Measurements from ENCODE around the gene PNPLA2.

PNPLA2 gene

GRCh38 chr11:808427-809286 lies 10.1 kb upstream of the PNPLA2 start:
- DNase-seq, result no peak
- peak overlapping the region; percentile 81 for H3K4me3 ChIP-seq (ENCODE audit: low read depth, low read length)
- TF ChIP-seq, protein P1, sequence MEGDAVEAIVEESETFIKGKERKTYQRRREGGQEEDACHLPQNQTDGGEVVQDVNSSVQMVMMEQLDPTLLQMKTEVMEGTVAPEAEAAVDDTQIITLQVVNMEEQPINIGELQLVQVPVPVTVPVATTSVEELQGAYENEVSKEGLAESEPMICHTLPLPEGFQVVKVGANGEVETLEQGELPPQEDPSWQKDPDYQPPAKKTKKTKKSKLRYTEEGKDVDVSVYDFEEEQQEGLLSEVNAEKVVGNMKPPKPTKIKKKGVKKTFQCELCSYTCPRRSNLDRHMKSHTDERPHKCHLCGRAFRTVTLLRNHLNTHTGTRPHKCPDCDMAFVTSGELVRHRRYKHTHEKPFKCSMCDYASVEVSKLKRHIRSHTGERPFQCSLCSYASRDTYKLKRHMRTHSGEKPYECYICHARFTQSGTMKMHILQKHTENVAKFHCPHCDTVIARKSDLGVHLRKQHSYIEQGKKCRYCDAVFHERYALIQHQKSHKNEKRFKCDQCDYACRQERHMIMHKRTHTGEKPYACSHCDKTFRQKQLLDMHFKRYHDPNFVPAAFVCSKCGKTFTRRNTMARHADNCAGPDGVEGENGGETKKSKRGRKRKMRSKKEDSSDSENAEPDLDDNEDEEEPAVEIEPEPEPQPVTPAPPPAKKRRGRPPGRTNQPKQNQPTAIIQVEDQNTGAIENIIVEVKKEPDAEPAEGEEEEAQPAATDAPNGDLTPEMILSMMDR (IDR thresholded peaks at IDR 0.05; ENCODE audit: low read depth, low read length), result no peak
- no peaks in the 10 kb centered on the region for H3K9me3 ChIP-seq
- H3K4me1 ChIP-seq, result peaks cover 6% of the 10 kb centered on the region
- H3K27me3 ChIP-seq, result no peaks in the 10 kb centered on the region
- H3K36me3 ChIP-seq, result peaks cover 28% of the 10 kb centered on the region

DNA sequence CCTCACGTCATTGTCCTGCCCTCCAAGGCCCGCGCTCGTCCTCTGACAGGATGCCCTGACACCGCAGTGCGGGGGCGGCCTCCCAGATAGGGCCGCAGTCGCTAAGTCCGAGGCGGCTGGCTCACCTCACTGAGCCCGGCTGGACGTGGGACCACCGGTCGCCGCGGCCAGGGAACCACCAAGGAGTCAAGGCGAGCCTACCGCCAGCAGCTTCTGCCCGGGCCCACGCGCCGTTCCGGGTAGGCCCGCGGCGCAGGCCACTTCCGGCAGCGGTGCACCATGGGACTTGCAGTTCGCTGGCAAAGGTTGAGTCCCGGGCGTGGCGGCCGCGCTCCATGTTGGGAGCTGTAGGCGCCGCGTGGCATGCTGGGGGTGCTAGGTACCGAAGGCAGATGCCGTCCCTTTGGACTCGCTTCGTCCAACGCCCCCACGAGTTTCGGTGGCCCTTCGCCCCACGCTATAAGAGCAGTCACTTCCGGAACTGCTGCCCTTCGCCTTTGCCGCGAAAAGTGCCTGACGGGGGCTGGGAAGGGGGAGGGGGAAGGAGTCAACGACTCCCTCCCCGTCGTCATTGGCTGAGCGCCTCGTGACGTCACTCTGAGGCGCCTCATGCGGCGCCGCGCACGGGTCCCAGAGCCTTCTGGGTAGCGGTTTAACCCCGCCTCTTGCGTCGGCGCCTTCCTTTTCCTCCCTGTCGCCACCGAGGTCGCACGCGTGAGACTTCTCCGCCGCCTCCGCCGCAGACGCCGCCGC lies 9.3 kb upstream of the PNPLA2 start, which contains the start of gene RPLP2:
Gene RPLP2 (plus strand): TSS at position 681 of the 753 bp plus-strand sequence. CDS start 268 bp downstream, outside the sequence.
- DNase-seq, result peak; percentile 92
- Histone ChIP-seq H3K4me1 (peaks cover 5% of the 10 kb centered on the region), H3K27me3 (no peaks in the 10 kb centered on the region), H3K9me3 (no peaks in the 10 kb centered on the region), H3K36me3 (peaks cover 29% of the 10 kb centered on the region), H3K4me3 (ENCODE audit: low read depth, low read length) (peak within 1 kb of the TSS; percentile 81)
- TF ChIP-seq, protein P1 (IDR thresholded peaks at IDR 0.05; ENCODE audit: low read depth, low read length), result no peak

DNA sequence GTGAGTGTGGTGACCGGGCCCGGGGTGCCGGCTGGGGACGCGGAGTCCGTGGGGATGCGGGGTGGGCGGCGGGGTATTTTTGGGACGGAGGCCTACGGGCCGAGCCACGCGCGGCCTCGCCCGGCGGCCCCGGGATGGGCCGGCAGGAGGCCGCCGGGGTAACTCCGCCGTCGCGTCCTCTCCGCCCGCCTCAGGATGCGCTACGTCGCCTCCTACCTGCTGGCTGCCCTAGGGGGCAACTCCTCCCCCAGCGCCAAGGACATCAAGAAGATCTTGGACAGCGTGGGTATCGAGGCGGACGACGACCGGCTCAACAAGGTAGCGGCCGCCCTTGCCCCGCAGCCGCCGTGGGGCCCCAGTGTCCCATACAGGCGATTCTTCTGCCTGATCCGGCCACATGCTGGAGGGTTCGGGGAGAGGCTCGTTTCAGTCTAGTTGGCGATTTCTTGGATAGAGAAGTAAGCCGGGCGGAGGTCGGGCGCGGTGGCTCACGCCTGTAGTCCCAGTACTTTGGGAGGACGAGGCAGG lies 8.6 kb upstream of the PNPLA2 start:
- Histone ChIP-seq H3K36me3 (peaks cover 29% of the 10 kb centered on the region), H3K9me3 (no peaks in the 10 kb centered on the region), H3K27me3 (no peaks in the 10 kb centered on the region), H3K4me1 (peaks cover 2% of the 10 kb centered on the region; the same call in 1 of the 2 replicates), H3K4me3 (ENCODE audit: low read depth, low read length) (peak overlapping the region; percentile 81)
- TF ChIP-seq, protein P1 (IDR thresholded peaks at IDR 0.05; ENCODE audit: low read depth, low read length), result no peak
- DNase-seq, result no peak

DNA sequence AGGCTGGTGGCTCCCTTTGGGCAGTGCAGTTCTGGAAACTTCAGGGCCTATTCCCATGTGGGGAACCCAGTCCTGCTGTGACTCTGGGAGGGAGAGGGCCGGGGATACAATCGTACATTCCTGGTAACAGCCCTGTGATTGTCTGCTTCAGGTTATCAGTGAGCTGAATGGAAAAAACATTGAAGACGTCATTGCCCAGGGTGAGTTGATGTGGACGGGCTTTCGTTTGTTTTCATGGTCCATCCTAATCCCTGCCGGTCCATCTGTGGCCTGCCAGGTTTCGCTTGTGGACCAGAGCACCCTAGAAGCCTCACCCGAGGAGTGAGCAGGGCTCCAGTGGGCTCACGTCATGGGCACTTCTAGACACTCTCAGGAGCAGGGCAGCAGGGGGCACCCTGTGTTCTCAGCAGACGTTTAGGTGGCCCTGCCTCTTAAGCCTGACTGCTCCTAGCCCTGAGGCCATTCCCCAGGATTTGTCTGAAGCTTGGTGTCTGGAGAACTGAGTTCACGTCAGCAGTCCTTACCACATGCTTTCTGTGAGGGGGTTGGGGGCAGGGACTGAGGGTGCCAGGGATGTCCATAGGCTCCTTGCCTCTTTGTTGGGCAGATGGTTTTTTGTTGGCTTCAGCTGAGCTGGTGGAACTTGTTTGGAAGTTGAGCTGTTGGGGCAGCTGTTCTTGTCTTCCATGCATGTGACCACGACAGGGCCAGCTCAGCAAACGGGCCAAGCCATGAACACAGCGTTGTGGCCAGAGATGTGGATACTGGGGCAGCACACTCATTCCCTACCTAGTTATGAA lies 7.1 kb upstream of the PNPLA2 start:
- TF ChIP-seq, protein P1 (IDR thresholded peaks at IDR 0.05; ENCODE audit: low read depth, low read length), result no peak

GRCh38 chr11:812390-812789 lies 6.3 kb upstream of the PNPLA2 start:
- TF ChIP-seq, protein P1 (IDR thresholded peaks at IDR 0.05; ENCODE audit: low read depth, low read length), result no peak
- Histone ChIP-seq H3K4me3 (ENCODE audit: low read depth, low read length) (no peak overlapping the region), H3K9me3 (no peaks in the 10 kb centered on the region)

More for the DNA sequence above, 7.1 kb upstream of the PNPLA2 start:
- no peaks in the 10 kb centered on the region for H3K9me3 ChIP-seq
- peak overlapping the region; percentile 81 for H3K4me3 ChIP-seq (ENCODE audit: low read depth, low read length)
- DNase-seq, result no peak
- peaks cover 29% of the 10 kb centered on the region for H3K36me3 ChIP-seq
- peaks cover 2% of the 10 kb centered on the region; the same call in 1 of the 2 replicates for H3K4me1 ChIP-seq
- H3K27me3 ChIP-seq, result no peaks in the 10 kb centered on the region

More at GRCh38 chr11:812390-812789, 6.3 kb upstream of the PNPLA2 start:
- Histone ChIP-seq H3K36me3 (peaks cover 29% of the 10 kb centered on the region), H3K4me1 (peaks cover 2% of the 10 kb centered on the region; the same call in 1 of the 2 replicates), H3K27me3 (no peaks in the 10 kb centered on the region)
- no peak for DNase-seq
